Large intestine (tissue), 3 donors: ENCODE data around the gene FAM117B. TPM values are rescaled to one million over a fixed set of nuclear protein-coding genes. Genes with fewer than 3 reads are reported as not detected.

ENCODE experiments used
- DNase-seq, 2 donors: peaks; one replicate each; pipeline versions ENCODE4 v3.0.0 to v3.0.0-alpha.2; 2013
- H3K27ac ChIP-seq: one replicate; pipeline ENCODE4 v1.5.1; 2013; ENCODE audit warnings: low read length
- H3K27me3 ChIP-seq: 2 replicates; pipeline ENCODE4 v1.6.1; 2013; ENCODE audit warnings: low read length; ENCODE audit not compliant: control insufficient read depth, insufficient read depth
- H3K36me3 ChIP-seq: 2 replicates; pipeline ENCODE4 v1.6.1; 2013; ENCODE audit warnings: low read length; ENCODE audit not compliant: control insufficient read depth, insufficient read depth
- H3K4me1 ChIP-seq: one replicate; pipeline ENCODE4 v1.6.1; 2013; ENCODE audit warnings: low read length; ENCODE audit not compliant: control insufficient read depth, insufficient read depth
- H3K4me3 ChIP-seq: one replicate; pipeline ENCODE4 v1.5.1; 2013; ENCODE audit warnings: low read length
- H3K9me3 ChIP-seq: one replicate; pipeline ENCODE4 v1.6.1; 2013; ENCODE audit warnings: mild to moderate bottlenecking, low read depth, low read length, moderate library complexity; ENCODE audit not compliant: control insufficient read depth
- WGBS: methylation state at CpG from one replicate; pipeline ENCODE4 v1.1.5; 2013; ENCODE audit warnings: low lambda C conversion rate; ENCODE audit not compliant: insufficient coverage; 5-methylcytosine and 5-hydroxymethylcytosine counted together
- polyA plus RNA-seq: library from polyadenylated mRNA; unstranded; fragments of 120-200 nt; gene quantifications from one replicate; pipeline ENCODE4 v1.2.1, GENCODE V29; 2013

Gene FAM117B
- polyA plus RNA-seq, 1 donor: 12.2 TPM

DNA sequence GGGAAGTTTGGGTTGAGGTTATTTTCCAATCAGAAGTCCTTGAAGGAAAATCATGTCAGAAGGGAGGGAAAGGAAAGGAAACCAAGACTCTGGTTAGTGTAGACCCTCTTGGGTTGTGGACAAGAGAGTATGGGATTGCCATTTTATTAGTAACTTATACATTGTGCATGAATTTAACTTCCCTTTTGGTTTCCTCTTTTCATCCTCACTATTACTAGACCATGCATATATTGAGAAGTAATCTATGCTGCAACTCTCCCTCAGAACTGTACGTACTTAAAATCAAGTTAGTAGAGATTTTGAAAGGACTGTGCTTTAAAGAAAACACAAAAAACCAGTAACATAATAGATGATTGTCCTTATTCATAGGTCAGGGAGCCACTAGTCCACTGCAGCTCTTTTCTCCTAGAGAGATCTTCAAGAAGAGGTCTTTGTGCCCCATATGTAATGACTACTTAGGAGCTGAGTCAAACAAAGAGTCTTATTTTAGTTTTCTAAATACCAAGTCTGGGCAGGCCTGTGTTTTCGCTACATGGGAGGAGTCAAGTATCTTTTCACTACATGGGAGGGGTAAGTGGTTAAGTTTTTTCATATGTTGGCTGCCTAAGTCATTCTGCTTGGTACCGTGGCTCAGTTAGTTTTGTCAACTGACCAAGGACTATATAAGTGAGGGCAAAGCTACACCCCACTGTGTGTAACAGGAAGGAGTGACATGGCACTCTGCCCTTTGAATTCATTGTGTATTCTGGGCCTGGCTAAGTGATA lies 25.2 kb upstream of the FAM117B start:
- Histone ChIP-seq H3K27me3 (no peaks in the 10 kb centered on the region), H3K4me1 (no peaks in the 10 kb centered on the region), H3K27ac (no peak overlapping the region), H3K36me3 (no peaks in the 10 kb centered on the region), H3K9me3 (no peaks in the 10 kb centered on the region), H3K4me3 (no peak overlapping the region)
- no peak for DNase-seq
- WGBS: no CpG with 5 or more reads among the region's 3 CpGs

GRCh38 chr2:202610380-202610779 lies 24.4 kb upstream of the FAM117B start:
- Histone ChIP-seq H3K27ac (no peak overlapping the region), H3K36me3 (no peaks in the 10 kb centered on the region), H3K4me1 (no peaks in the 10 kb centered on the region), H3K9me3 (no peaks in the 10 kb centered on the region), H3K4me3 (no peak overlapping the region), H3K27me3 (no peaks in the 10 kb centered on the region)
- WGBS: 95% methylated on average over 3 of the region's 5 CpGs
- DNase-seq: no peak

- no peaks in the 10 kb centered on the region for H3K27me3 ChIP-seq
- H3K4me3 ChIP-seq: no peak overlapping the region
- no peak for DNase-seq
- H3K27ac ChIP-seq: no peak overlapping the region
- no peaks in the 10 kb centered on the region for H3K9me3 ChIP-seq
- 100% methylated on average over 1 of the region's 1 CpG for WGBS
- H3K36me3 ChIP-seq: no peaks in the 10 kb centered on the region
- H3K4me1 ChIP-seq: no peaks in the 10 kb centered on the region
These were observed 22.6 kb upstream of the FAM117B start for GRCh38 chr2:202612145-202612544.

DNA sequence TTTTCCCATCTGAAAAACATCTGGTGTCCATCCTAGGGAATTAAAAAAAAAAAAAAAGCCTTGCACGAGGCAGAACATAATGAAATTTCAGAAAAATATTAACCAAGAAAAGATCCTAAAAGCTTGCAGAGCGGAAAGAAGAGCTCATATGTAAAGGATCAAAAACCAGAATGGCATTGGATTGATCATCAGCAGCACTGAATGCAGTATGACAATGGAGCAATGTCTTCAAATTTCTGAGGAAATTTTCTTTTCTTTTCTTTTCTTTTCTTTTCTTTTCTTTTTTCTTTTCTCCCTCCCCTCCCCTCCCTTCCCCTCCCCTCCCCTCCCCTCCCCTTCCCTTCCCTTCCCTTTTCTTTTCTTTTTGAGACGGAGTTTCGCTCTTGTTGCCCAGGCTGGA lies 21.3 kb upstream of the FAM117B start:
- no peak for DNase-seq
- 77% methylated on average over 2 of the region's 4 CpGs for WGBS
- H3K27ac ChIP-seq: no peak overlapping the region
- H3K27me3 ChIP-seq: no peaks in the 10 kb centered on the region
- H3K4me3 ChIP-seq: no peak overlapping the region
- no peaks in the 10 kb centered on the region for H3K36me3 ChIP-seq
- no peaks in the 10 kb centered on the region for H3K9me3 ChIP-seq
- H3K4me1 ChIP-seq: no peaks in the 10 kb centered on the region

- H3K27ac ChIP-seq: no peak overlapping the region
- H3K27me3 ChIP-seq: no peaks in the 10 kb centered on the region
- H3K4me1 ChIP-seq: no peaks in the 10 kb centered on the region
- H3K36me3 ChIP-seq: no peaks in the 10 kb centered on the region
- WGBS: no CpG with 5 or more reads among the region's 5 CpGs
- H3K9me3 ChIP-seq: no peaks in the 10 kb centered on the region
- no peak overlapping the region for H3K4me3 ChIP-seq
- DNase-seq: no peak
These were observed 10.6 kb upstream of the FAM117B start for GRCh38 chr2:202624133-202624532.

GRCh38 chr2:202627042-202627441 lies 7.7 kb upstream of the FAM117B start:
- no peak for DNase-seq
- Histone ChIP-seq H3K27ac (no peak overlapping the region), H3K27me3 (no peaks in the 10 kb centered on the region), H3K9me3 (no peaks in the 10 kb centered on the region), H3K36me3 (no peaks in the 10 kb centered on the region), H3K4me1 (no peaks in the 10 kb centered on the region), H3K4me3 (no peak overlapping the region)
- WGBS: no CpG with 5 or more reads among the region's 4 CpGs

GRCh38 chr2:202628646-202629198 lies 6.0 kb upstream of the FAM117B start:
- H3K36me3 ChIP-seq: no peaks in the 10 kb centered on the region
- 100% methylated on average over 2 of the region's 3 CpGs for WGBS
- DNase-seq: no peak
- peaks cover 9% of the 10 kb centered on the region for H3K4me1 ChIP-seq
- no peak overlapping the region for H3K4me3 ChIP-seq
- H3K9me3 ChIP-seq: no peaks in the 10 kb centered on the region
- H3K27me3 ChIP-seq: no peaks in the 10 kb centered on the region
- H3K27ac ChIP-seq: no peak overlapping the region

- WGBS: no CpG with 5 or more reads among the region's 4 CpGs
- Histone ChIP-seq H3K27me3 (no peaks in the 10 kb centered on the region), H3K4me3 (no peak overlapping the region), H3K9me3 (no peaks in the 10 kb centered on the region), H3K4me1 (peaks cover 20% of the 10 kb centered on the region), H3K27ac (peak overlapping the region; percentile 97), H3K36me3 (no peaks in the 10 kb centered on the region)
- DNase-seq: peak; percentile 33 to 54
These were observed 2.0 kb upstream of the FAM117B start for GRCh38 chr2:202632682-202633290.

- H3K27ac ChIP-seq: peak overlapping the region; percentile 97
- no CpG with 5 or more reads among the region's 19 CpGs for WGBS
- no peak for DNase-seq
These were observed 1.3 kb upstream of the FAM117B start for GRCh38 chr2:202633470-202633869.

GRCh38 chr2:202635428-202636212 lies 851 bp downstream of the FAM117B start:
- H3K4me3 ChIP-seq: peak overlapping the region; percentile 97
- no CpG with 5 or more reads among the region's 92 CpGs for WGBS
- DNase-seq: peak; percentile 93 to 96
- no peaks in the 10 kb centered on the region for H3K9me3 ChIP-seq
- no peaks in the 10 kb centered on the region for H3K36me3 ChIP-seq
- peak overlapping the region; percentile 97 for H3K27ac ChIP-seq
- peaks cover 27% of the 10 kb centered on the region for H3K4me1 ChIP-seq
- no peaks in the 10 kb centered on the region for H3K27me3 ChIP-seq

More at GRCh38 chr2:202633470-202633869, 1.3 kb upstream of the FAM117B start:
- Histone ChIP-seq H3K4me1 (peaks cover 26% of the 10 kb centered on the region), H3K4me3 (no peak overlapping the region), H3K36me3 (no peaks in the 10 kb centered on the region), H3K9me3 (no peaks in the 10 kb centered on the region), H3K27me3 (no peaks in the 10 kb centered on the region)
